HG03342 (cell line): ENCODE results near the gene GHDC.
"Not testable (repeated sequence)": the region's sequence is repeated elsewhere in the genome, so short reads cannot be mapped to it uniquely, and the experiment has no call there.

ENCODE experiments used
- ATAC-seq: cut with Tn5 transposase; IDR thresholded peaks from one replicate; pipeline ENCODE4 v1.9.1; 2021; ENCODE audit warnings: mild to moderate bottlenecking, moderate library complexity; ENCODE audit not compliant: unreplicated experiment

GHDC gene

DNA sequence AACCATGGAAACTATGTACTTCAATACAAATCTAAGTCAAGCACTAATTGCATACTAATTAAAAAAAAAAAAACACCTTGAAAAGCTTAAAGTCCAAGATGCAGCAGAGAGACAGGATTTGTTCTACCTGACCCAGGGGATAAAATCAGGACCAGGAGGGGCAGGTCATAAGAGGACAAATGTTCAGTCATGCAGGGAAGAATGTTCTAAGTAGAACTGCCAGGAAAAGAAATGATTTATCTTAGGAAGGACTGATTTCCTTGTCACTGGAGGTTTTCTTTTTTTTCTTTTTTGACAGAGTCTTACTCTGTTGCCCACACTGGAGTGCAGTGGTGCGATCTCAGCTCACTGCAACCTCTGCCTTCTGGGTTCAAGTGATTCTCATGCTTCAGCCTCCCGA is 9.1 kb upstream of the GHDC start:
- ATAC-seq: no peak

DNA sequence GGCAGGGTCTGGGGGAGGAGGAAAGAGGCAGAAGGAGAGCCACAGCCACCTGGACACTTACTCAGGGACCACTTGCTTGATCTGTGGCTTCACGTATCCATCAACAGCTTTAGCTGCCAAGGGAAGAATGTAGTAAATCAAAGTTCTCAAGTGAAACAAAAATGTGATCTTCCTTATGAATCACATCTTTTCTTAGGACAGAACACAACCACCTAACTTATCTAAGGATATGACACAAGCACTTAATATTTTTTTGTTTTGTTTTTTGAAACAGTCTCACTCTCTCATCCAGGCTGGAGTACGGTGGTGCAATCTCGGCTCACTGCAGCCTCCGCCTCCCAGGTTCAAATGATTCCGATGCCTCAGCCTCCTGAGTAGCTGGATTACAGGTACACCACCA is 8.4 kb upstream of the GHDC start:
- ATAC-seq: no peak

DNA sequence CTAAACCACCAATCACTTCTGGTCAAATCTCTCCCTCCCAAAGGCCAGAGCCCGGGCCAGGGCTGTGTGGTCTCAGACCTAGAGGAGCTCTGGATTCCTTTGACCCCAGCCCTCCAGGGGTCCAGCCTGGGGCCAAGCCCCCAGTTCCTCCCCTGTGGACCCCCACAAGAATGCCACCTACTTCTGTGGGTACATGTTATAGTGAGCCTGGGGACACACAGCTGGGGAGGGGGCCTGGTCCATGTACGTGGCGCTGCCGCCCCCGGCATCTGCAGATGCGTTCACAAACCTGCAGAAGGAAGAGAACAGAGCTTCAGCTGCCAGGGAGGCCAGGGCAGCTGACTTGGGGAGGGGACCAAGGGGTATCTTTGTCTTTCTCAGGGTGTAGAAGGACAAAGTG is 7.9 kb upstream of the GHDC start:
- no peak for ATAC-seq

DNA sequence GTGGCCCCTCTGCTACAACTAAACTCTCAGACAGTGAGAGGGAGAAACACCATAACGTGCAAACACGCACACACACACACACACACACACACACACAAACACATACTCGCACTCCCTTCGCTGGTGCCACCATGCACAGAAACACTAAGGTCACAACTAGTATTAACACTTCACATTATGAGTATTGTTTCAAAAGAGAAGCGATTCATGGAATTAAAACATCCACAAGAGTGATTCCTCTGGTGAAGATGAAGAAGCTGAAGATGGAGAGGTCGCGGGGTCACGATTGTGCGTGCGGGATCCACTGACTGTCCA is 7.1 kb upstream of the GHDC start:
- no peak for ATAC-seq

DNA sequence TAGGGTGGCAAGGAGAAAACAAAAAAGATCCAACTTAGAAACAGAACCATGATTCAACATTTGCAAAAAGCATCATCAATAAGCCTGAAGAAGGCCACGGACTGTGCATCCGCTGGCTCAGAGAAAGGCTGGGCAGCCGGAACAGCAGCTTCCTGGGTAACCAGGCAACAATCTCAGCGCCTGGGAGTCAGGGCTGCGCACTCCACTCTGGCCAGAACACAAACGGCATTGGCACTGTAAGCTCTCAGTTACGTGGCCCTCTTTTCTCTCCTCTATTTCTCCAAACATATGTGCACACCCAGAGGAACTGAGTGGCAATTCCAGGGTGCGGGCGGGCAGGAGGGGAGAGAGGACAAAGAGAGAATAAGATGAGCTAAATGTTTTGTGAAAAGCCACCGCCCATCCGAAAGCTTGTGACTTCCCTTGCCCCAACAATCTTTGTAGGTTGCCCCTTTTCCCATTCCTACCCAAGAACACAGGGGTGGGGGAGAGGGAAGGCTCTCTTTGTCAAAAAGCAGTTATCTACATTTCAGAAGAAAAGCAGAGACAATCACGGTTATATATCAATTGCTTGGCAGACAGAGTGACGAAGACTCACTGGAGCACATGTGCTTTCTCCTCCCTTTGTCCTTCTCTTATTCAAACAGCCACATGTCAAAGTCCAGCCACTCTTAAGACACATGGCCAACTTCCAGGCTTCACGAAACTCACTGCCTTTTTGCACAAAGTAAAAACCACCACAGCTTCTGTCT is 6.6 kb upstream of the GHDC start:
- ATAC-seq: no peak

DNA sequence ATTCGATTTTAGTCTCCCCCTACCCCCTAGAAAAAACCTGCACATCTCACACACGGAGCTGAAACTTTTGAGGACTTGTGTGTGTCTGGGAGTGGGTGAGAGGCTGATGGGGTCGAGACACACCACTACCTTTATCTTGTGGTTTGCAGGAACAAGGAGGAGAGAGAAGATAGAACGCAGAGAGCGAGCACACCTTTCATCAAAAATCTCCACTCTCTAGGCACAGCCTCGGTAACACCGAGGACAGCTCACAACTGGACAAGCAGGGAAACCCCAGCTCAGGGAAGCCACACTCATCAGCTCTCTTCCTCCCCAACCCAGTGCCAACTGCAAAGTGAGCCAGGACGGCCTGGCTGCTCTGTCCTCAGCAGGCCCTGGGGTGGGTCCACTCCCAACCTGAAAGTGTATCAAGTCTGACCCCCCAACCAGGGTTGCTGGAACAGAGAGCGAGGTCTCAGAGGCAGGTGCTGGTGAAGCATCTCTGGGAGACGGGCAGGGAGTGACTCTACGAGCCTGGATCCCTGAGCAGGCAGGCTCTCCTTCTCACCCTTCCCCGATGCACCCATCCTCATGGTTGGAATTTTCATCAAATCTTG is 5.2 kb upstream of the GHDC start:
- no peak for ATAC-seq

DNA sequence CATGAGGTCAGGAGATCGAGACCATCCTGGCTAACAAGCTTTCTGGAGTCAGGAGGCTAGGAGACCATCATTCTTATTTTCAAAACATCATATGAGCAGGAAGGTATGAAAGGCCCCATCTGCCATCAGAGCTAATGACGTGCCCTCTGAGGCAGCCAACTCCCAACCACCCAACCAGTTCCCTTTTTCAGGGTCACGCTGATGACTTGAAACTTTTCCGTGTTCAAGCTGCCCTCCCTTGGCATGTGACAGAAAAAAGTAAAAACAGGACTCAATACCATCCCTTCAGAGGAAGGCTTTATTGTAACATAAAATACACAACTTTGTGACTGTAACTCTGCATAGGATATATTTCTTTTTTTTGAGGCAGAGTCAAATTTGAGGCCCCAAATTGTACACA is 4.6 kb upstream of the GHDC start:
- ATAC-seq: no peak

DNA sequence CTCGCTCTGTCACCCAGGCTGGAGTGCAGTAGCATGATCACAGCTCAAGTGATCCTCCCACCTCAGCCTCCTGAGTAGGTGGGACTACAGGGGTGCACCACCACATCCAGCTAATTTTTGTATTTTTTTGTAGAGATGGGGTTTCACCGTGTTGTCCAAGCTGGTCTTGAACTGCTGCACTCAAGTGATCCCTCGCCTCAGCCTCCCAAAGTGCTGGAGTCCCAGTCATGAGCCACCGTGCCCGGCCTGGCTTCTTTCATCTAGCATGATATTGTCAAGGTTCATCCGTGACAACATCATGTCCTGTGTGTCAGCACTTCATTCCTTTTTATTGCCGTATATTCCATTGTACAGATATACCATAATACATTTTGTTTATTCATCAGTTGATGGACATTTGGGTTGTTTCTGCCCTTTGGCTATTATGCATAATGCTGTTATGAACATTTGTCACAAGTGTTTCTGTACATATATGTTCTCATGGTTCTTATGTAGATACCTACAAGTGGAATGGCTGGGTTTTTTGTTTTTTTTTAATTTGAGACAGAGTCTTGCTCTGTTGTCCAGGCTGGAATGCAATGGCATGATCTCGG is 3.4 kb upstream of the GHDC start:
- no peak for ATAC-seq

DNA sequence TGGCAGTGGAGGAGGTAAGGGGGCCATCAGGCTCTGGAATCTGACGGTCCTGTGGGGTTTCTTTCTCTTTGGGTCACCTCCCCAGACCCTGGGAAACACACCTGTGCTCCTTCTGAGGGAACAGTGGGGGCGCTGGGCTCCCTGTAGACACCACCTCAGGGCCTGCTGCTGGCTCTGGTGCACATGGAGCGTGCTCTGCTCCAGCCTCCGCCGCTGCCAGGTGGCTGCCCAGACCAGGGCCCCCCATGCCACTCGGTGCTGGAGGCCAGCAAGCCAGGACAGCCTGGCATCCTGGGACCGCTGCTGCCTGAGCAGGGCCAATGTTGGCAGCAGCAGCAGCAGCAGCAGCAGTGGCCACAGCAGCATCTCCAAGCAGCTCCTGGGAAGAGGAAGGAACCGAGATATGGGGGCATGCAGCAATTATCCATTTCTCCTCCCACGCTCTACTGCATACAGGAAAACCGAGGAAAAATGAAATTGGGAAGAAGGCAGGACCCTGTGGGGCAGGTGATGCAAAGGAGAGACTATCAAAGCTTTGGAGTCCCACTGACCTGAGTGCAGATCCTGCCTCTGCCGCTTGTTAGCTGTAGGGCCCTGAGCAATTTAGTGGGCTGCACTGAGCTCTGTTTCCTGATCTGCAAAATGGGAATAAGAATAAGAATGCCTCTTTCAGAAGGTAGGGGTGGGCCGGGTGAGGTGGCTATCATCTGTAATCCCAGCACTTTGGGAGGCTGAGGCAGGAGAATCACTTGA is 902 bp downstream of the GHDC start:
- ATAC-seq: no peak

DNA sequence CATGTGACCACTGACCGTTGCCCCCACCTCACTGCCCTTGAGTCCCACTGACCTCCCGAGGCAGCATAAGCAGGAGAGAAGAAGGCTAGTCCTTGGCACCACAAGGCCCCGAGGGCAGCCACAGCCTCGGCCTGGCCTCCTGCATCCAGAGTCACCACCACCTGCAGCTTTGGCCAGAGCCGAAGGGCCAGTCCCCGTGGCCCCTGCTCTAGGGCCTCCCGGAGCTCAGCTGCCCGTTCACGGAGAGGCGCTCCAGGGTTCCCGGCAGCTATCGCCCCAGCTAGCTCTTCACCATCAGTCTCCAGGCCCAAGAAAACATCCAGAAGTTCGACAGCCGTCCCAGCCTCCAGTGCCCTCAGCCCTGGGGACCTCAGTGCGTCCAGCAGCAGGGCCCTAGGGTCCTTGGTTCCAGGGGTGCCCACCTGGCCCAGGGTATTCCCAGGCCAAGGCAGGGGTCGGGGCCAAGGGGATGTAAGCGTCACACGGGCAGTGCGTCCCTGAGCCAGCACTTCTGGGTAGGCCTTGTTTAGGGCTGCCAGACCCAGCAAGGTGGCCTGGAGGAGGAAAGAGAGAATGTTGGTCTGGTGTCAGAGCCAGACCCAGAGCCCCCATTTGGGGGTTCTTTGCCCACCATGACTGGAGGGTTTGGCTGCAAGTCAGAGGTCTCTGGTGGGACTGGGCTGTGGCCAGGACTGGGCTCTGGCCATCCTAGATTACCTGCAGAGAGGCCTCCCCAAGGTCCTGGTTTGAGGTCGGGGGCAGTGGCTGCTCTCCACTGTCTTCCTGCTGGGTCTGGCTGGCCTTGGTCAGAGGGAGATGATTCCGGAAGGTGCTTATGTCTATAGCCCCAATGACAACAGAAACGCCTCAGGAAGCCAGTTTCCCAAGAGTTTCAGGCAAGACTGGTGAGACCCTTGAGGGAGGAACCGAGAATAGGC is 1.8 kb downstream of the GHDC start:
- no peak for ATAC-seq

DNA sequence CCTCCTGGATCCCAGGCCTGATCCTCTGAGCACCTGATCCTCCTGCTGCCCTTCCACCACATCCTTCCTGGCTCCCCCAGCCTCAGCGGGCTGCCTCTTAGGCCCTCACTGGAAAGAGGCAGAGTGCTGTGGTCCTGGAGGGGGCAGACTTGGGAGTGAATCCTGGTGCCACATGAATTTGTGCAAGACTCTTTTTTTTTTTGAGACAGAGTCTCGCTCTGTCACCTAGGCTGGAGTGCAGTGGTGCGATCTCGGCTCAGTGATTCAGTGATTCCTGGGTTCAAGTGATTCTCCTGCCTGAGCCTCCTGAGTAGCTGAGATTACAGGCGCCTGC is 3.1 kb downstream of the GHDC start:
- ATAC-seq: no peak

DNA sequence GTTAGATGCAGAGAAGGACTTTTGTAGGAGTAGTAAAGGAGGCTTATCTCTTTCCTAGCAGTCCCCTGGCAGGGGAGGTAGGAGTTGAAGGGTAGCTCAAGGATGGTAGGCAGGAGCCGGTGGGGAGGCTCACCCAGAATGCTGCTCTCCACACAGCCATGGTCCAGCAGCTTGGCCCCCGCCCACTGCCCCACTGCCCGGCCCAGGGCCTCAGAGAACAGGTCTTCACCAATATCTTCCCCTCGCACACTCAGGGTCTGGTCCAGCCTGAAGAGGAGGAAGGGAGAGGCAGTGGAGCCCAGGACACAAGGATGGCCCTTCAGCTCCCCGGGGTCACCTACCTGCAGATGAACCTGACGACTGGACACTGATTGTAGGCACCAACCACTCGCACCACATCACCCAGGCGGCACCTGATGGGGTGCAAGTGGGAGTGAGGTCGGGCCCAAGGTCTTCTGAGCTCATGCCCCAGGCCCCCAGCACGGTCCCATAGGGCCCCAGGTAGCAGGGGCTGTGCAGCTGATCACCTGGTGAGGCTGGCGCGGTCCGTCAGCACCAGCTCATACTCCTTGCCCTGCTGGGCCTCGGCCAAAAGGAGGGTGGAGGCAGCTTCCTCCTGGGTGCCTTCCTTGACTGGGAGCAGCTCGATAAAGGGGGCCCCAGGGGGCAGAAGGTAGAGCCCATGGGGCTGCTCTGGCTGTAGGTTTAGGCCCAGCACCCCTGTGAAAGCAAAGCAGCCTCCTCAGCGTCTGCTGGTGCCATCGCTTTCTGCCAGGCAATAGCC is 3.6 kb downstream of the GHDC start:
- no peak for ATAC-seq

DNA sequence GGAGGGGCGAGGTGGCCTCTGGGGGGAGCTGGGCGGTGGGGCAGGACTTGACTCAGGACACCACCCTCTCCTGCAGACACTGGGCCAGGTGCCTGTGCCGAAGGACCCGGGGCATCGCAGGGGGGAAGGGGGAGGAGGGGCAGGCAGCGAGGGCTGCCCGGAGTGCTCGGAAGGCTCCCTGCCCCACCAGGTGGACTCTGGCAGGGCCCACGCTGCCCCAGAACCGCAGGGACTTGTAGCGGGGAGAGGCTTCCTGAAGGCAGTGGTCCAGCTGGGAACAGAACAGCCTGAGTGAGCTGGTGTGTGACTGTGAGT is 4.7 kb downstream of the GHDC start:
- no peak for ATAC-seq

DNA sequence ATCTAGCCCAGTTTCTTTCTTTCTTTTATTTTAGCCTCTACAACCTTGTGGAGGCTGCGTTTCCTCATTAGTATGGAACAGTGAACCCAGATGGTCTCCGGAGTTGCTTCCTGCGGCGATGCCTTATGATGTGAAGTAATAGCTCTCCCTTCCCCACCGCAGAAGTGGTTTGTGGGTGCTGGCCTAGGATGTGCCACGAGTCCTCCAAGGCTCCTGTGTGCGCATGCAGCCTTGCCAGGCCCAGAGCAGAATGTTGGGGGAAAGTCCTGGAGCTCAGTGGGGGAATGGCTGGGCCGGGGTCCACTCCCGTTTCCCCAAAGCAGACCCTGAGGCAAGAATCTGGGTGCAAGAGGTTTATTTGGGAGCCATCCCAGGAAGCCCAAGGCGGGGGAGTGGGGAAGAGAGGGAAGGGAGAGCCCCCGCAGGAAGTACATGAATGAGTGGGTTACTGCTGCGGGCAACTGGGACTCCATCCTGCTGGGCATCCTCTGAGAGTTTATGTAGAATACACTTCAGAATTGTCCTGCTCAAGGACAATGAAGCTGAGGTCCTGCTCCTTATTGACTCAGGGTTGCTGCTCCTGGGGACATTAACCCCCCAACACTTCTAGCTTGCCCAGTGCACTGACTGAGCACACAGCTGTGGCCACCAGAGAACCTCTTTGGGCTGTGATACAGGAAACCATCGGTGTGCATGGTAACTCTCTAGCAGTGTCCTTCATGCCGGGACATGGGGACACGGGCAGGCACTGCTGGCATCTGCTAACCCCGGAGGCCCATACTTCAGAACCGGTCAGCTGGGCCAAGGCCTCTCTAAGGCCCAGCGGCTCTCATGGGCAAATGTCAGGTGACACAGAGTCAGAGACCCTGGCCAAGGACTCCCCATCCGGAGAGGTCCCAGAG is 5.3 kb downstream of the GHDC start:
- ATAC-seq: no peak

DNA sequence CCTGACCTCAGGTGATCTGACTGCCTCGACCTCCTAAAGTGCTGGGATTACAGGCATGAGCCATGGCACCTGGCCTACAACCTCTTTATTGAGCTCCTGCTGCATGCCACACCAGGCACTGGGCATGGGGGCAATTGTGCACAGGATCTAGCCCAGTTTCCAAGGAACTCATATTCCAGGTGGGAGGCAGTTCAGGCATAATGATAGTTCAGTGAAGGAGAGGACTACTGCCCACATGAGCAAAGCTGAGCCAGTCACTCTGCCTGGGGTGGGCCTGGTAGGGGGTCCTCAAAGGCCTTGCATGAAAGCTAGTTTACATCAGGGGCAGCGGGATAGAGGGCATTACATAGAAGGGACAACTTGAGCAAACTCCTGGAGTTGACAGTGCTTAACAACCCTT is 6.5 kb downstream of the GHDC start:
- ATAC-seq: no peak

DNA sequence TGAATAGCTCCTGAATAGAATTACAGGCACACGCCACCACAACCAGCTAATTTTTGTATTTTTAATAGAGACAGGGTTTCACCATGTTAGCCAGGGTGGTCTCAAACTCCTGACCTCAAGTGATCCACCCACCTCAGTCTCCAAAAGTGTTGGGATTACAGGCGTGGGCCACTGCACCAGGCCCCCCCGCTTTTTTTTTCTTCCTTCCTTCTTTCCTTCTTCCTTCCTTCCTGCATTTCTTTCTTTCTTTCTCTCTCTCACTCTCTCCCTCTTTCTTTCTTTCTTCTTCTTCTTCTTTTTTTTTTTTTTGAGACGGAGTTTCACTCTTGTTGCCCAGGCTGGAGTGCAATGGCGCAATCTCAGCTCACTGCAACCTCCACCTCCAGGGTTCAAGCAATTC is 8.1 kb downstream of the GHDC start:
- ATAC-seq: not testable (repeated sequence)

DNA sequence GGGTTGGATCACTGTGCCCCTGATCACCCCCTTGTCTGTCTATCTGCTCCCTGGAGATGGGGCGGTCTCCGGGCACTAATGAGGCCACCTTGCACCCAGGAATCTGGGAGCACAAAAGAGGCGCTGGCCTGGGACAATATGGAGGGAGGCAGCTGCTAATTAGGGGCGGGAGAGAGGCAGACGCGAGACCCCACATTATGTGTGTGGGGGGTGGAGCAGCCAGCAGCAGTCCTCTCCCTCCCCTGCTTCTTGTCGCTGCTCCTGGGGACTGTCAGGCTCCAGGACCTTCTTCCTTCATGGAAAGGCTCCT is 8.7 kb downstream of the GHDC start:
- no peak for ATAC-seq

DNA sequence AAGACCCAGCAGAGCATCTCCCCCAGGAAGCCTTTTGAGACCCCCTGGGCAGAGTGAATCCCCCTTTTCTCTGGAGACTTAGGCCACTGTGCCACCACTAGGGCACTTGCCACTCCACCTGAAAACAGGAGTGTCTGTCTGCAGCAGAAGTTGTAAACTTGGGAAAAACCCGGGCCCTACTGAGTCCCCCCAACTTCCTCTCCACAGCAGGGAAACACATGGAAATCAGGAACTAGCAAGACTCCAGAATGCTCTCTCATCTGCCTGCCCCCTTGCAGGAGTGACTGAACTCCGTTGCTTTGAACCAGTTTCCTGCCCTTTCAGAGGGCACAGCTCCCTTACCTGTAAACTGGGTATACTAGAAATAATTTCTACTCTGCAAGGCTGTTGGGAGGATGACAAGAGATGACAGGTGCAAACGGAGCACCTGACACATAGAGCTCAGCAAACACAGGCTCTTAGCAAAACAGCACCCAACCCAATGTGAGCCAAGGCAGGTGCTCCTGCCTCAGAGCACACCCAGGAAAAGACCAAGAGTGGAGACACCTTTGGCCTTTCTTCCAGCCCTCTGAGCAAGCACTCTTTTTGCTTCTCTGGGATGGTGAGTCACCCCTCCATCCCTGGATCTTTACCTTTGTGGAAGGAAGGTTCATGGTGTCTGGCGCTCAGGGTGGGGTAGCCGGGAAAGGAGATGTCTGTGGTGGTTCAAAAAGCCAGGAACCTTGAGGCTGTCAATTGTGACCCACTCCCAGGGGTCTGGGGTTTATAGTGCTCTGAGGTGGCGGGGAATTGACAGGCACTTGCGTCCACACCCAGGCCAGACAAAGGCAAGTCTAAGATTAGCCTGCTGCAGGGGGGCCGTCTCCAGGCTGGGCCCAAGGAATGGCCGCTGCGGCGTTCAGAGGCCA is 9.3 kb downstream of the GHDC start, which contains the start of gene HCRT:
Gene HCRT, minus strand, starts transcription at position 740 of the 908 bp plus-strand sequence. Its CDS starts 87 bp downstream, at position 653.
- no peak for ATAC-seq
